VCaP (cell line): ENCODE data around the gene PXMP2.

Experiments
- H3K27ac ChIP-seq: fragments of 450-650 bp; 2 replicates; pipeline ENCODE4 v1.5.1; 2017
- TF ChIP-seq, protein P1 (sequence below): fragments of 450-650 bp; conservative IDR thresholded peaks from 2 replicates; pipeline ENCODE4 v1.5.1; 2017; ENCODE audit warnings: mild to moderate bottlenecking, moderate library complexity

Gene PXMP2

GRCh38 chr12:132720606-132721345, 33.4 kb downstream of the PXMP2 start:
- TF ChIP-seq, protein P1, sequence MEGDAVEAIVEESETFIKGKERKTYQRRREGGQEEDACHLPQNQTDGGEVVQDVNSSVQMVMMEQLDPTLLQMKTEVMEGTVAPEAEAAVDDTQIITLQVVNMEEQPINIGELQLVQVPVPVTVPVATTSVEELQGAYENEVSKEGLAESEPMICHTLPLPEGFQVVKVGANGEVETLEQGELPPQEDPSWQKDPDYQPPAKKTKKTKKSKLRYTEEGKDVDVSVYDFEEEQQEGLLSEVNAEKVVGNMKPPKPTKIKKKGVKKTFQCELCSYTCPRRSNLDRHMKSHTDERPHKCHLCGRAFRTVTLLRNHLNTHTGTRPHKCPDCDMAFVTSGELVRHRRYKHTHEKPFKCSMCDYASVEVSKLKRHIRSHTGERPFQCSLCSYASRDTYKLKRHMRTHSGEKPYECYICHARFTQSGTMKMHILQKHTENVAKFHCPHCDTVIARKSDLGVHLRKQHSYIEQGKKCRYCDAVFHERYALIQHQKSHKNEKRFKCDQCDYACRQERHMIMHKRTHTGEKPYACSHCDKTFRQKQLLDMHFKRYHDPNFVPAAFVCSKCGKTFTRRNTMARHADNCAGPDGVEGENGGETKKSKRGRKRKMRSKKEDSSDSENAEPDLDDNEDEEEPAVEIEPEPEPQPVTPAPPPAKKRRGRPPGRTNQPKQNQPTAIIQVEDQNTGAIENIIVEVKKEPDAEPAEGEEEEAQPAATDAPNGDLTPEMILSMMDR: no peak
- no peak overlapping the region for H3K27ac ChIP-seq

DNA sequence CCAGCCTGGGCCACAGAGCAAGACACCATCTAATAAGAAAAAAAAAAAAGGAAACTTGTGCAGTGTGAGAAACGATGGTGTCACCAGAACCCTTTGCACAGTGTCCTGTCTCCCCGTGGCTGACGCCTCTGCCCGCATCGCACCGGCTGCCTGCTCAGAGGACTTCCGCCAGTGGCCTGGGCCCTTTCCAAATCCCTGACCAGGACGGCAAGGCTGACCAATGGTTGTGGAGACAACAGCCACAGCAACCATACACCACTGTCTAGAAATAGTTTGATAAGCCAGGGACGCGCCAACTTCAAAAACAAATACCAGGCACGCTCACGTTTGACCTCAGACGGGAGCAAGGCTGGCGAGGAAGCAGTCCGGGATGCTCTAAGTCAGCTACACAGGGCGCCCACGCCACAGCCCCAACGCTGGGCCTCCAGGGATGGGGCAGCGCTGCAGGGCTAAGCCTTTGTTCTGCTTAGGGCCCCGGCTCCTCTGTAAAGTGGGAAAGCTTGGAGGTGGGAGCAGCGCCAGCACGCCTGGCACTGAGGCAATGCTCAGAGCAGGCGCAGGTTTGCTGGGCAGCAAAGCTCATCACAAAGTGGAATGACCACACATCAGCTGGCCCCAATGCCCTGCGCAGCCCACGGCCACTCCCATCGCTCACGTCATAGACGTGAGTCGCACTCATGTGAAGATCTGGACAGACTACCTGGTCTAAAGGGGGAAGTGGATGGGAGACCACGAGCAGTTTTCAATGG, 35.8 kb downstream of the PXMP2 start:
- no peak overlapping the region; the same call in 1 of the 2 replicates for H3K27ac ChIP-seq
- TF ChIP-seq, protein P1: no peak

GRCh38 chr12:132723764-132724140, 36.4 kb downstream of the PXMP2 start:
- no peak overlapping the region; the same call in 1 of the 2 replicates for H3K27ac ChIP-seq
- TF ChIP-seq, protein P1: no peak

GRCh38 chr12:132724506-132725241, 37.3 kb downstream of the PXMP2 start:
- no peak overlapping the region; the same call in 1 of the 2 replicates for H3K27ac ChIP-seq
- TF ChIP-seq, protein P1: no peak

GRCh38 chr12:132726386-132726785, 39.0 kb downstream of the PXMP2 start:
- TF ChIP-seq, protein P1: no peak
- no peak overlapping the region for H3K27ac ChIP-seq

- no peak overlapping the region for H3K27ac ChIP-seq
- TF ChIP-seq, protein P1: no peak
Observed at GRCh38 chr12:132727091-132727794, 39.9 kb downstream of the PXMP2 start.

GRCh38 chr12:132728502-132728901, 41.1 kb downstream of the PXMP2 start:
- TF ChIP-seq, protein P1: no peak
- H3K27ac ChIP-seq: no peak overlapping the region
